HepG2 (cell line): ENCODE data around the gene BSG. TPM values are rescaled to one million over a fixed set of nuclear protein-coding genes. Genes with fewer than 3 reads are reported as not detected.

ENCODE experiments used
- CHD2 ChIP-seq: IDR thresholded peaks from 2 replicates; pipeline ENCODE4 v1.6.1; 2011; ENCODE audit warnings: low read depth, low read length, improper control_type of control experiment
- ELF1 ChIP-seq: sonication (generic); formaldehyde crosslinking; IDR thresholded peaks from 2 replicates; pipeline ENCODE4 v1.4.0; 2020; ENCODE audit warnings: missing genetic modification reagents
- HHEX ChIP-seq: IDR thresholded peaks from 2 replicates; pipeline ENCODE4 v1.6.1; 2016; ENCODE audit warnings: control low read depth
- HOXD1 ChIP-seq: sonication (generic); formaldehyde crosslinking; IDR thresholded peaks from 2 replicates; pipeline ENCODE4 v1.5.0; 2020; ENCODE audit warnings: missing genetic modification reagents
- KLF6 ChIP-seq: IDR thresholded peaks from 2 replicates; pipeline ENCODE4 v1.8.0; 2016; ENCODE audit warnings: missing biosample characterization, missing genetic modification reagents
- NPAS2 ChIP-seq: sonication (generic); formaldehyde crosslinking; IDR thresholded peaks from 2 replicates; pipeline ENCODE4 v1.8.0; 2022; ENCODE audit warnings: mild to moderate bottlenecking, missing genetic modification reagents, borderline replicate concordance
- NR1H2 ChIP-seq: sonication (generic); formaldehyde crosslinking; IDR thresholded peaks from 2 replicates; pipeline ENCODE4 v1.8.1; 2022; ENCODE audit warnings: low read depth, missing genetic modification reagents, borderline replicate concordance
- PLRG1 ChIP-seq: fragments of 450-650 bp; conservative IDR thresholded peaks from 2 replicates; pipeline ENCODE4 v1.6.1; 2016
- RORA ChIP-seq: sonication (generic); formaldehyde crosslinking; IDR thresholded peaks from 2 replicates; pipeline ENCODE4 v1.5.0; 2020; ENCODE audit warnings: mild to moderate bottlenecking, missing genetic modification reagents, moderate library complexity
- SYNCRIP ChIP-seq: fragments of 200-400 bp; formaldehyde crosslinking; IDR thresholded peaks from 2 replicates; pipeline ENCODE4 v1.6.1; 2018; ENCODE audit warnings: mild to moderate bottlenecking, low read depth, low read length; ENCODE audit not compliant: insufficient read depth
- TSC22D2 ChIP-seq: sonication (generic); formaldehyde crosslinking; IDR thresholded peaks from 2 replicates; pipeline ENCODE4 v1.5.1; 2020; ENCODE audit warnings: missing genetic modification reagents, mild to moderate bottlenecking, borderline replicate concordance
- XRCC5 ChIP-seq: fragments of 200-400 bp; formaldehyde crosslinking; optimal IDR thresholded peaks from 2 replicates; pipeline ENCODE3; 2017; ENCODE audit warnings: mild to moderate bottlenecking, low read length
- ZBTB20 ChIP-seq: sonication (generic); formaldehyde crosslinking; IDR thresholded peaks from 2 replicates; pipeline ENCODE4 v1.8.1; 2023; ENCODE audit warnings: missing genetic modification reagents, low read depth, mild to moderate bottlenecking, borderline replicate concordance
- ZFYVE20 ChIP-seq: sonication (generic); formaldehyde crosslinking; IDR thresholded peaks from 2 replicates; pipeline ENCODE4 v1.8.0; 2023; ENCODE audit warnings: low read depth, mild to moderate bottlenecking, moderate library complexity, missing genetic modification reagents, borderline replicate concordance
- ZNF652 ChIP-seq: IDR thresholded peaks from 2 replicates; pipeline ENCODE4 v1.6.1; 2016; ENCODE audit warnings: low read depth, borderline replicate concordance
- polyA plus RNA-seq, 8 experiments: library from polyadenylated mRNA; depleted of rRNA in 3 of 8; stranded (reverse) in 7 of 8; unstranded in 1 of 8; fragments of >200 nt; fragmentation: Illumina TruSeq in 4 of 8; extraction: Trizol in 4 of 8; gene quantifications; 2 replicates each; pipeline versions ENCODE4 v1.2.1 to v1.2.3, GENCODE V29; 2011 to 2016; ENCODE audit warnings: low read depth in 4 of 8, missing spikeins in 1 of 8, mixed read lengths in 1 of 8; ENCODE audit not compliant: insufficient read depth in 1 of 8
- total RNA-seq, 5 experiments: library from RNA; depleted of rRNA; stranded (reverse); fragments of >200 nt; fragmentation: Illumina TruSeq; extraction: Trizol; gene quantifications; 2 replicates each; pipeline ENCODE4 v1.2.3, GENCODE V29; 2016; ENCODE audit warnings: low read depth in 1 of 5
- TF ChIP-seq, protein P1 (sequence below), 2 experiments: sonication (generic) in 1 of 2; formaldehyde crosslinking in 1 of 2; IDR thresholded peaks; 2 replicates each; pipeline versions ENCODE4 v1.4.0 to v1.6.1; 2016 to 2020; ENCODE audit warnings: borderline replicate concordance in 1 of 2, low read depth in 1 of 2, mild to moderate bottlenecking in 1 of 2, missing genetic modification reagents in 1 of 2
- TF ChIP-seq, protein P2 (sequence below): sonication (generic); formaldehyde crosslinking; IDR thresholded peaks from 2 replicates; pipeline ENCODE4 v1.8.0; 2022; ENCODE audit warnings: mild to moderate bottlenecking, missing genetic modification reagents, moderate library complexity
- TF ChIP-seq, protein P3 (sequence below): sonication (generic); formaldehyde crosslinking; IDR thresholded peaks from 2 replicates; pipeline ENCODE4 v1.4.0; 2020; ENCODE audit warnings: mild to moderate bottlenecking, missing genetic modification reagents
- TF ChIP-seq, protein P4 (sequence below): sonication (generic); formaldehyde crosslinking; IDR thresholded peaks from 2 replicates; pipeline ENCODE4 v1.9.0; 2022; ENCODE audit warnings: missing genetic modification reagents, mild to moderate bottlenecking, borderline replicate concordance

The BSG gene
- total and polyA plus RNA-seq, 2 of the 13 experiments (the other 11 are each of a cell fraction or from before 2014, with no cell fraction given), result 309 to 754 TPM

DNA sequence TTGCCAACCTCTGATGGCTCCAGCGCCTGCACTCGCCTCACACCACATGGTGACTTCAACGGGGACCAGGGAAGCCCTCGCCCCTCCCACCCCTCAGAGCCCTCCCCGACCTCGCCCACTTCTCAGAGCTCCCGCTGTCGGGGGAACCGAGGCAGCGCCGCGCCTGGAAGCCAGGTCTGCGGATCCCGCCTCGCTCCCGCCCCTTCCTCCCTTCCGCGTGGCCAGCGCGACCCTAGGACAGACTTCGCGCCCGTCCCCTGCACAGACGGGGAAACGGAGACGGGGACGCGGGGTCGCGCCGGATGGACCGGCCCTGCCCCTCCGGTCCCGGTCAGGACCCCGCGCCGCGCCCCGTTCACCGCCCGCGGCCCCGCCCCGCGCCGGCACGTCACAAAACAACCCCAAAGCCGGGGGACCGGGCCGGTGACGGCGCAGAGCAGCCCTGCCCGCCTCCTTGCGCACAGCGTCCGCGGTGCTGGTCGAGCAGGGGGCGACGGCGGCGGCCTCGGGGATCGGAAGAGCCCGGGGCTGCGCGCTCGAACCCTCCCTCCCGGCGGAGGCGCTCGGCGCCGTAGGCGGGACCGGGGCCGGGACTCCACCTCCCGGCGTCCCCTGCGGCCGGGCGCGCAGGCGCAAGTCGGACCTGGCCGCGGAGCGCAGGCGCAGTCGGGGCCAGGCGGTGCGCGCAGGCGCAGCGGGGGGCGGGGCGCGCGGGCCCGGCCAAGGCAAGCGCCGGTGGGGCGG is 41.2 kb upstream of the BSG start (continued):
- TF ChIP-seq NPAS2, result no peak
- TF ChIP-seq, protein P1, sequence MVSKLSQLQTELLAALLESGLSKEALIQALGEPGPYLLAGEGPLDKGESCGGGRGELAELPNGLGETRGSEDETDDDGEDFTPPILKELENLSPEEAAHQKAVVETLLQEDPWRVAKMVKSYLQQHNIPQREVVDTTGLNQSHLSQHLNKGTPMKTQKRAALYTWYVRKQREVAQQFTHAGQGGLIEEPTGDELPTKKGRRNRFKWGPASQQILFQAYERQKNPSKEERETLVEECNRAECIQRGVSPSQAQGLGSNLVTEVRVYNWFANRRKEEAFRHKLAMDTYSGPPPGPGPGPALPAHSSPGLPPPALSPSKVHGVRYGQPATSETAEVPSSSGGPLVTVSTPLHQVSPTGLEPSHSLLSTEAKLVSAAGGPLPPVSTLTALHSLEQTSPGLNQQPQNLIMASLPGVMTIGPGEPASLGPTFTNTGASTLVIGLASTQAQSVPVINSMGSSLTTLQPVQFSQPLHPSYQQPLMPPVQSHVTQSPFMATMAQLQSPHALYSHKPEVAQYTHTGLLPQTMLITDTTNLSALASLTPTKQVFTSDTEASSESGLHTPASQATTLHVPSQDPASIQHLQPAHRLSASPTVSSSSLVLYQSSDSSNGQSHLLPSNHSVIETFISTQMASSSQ (IDR thresholded peaks at IDR 0.05; ENCODE audit: low read depth), result no peak
- TF ChIP-seq, protein P1 (CRISPR knock-in tag; IDR thresholded peaks at IDR 0.05; ENCODE audit: borderline replicate concordance), result peak; percentile 15; the same call in 1 of the 2 replicates
- TF ChIP-seq, protein P2, sequence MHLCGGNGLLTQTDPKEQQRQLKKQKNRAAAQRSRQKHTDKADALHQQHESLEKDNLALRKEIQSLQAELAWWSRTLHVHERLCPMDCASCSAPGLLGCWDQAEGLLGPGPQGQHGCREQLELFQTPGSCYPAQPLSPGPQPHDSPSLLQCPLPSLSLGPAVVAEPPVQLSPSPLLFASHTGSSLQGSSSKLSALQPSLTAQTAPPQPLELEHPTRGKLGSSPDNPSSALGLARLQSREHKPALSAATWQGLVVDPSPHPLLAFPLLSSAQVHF (CRISPR knock-in tag), result no peak
- TF ChIP-seq TSC22D2, result no peak
- TF ChIP-seq SYNCRIP, result no peak
- peak; percentile 47 for TF ChIP-seq KLF6 (CRISPR knock-in tag)
- TF ChIP-seq ZNF652, result no peak
- TF ChIP-seq NR1H2, result 0 out of 2 replicates have a peak, but pooled peaks have one; percentile 41
- TF ChIP-seq CHD2, result no peak
- TF ChIP-seq, protein P3, sequence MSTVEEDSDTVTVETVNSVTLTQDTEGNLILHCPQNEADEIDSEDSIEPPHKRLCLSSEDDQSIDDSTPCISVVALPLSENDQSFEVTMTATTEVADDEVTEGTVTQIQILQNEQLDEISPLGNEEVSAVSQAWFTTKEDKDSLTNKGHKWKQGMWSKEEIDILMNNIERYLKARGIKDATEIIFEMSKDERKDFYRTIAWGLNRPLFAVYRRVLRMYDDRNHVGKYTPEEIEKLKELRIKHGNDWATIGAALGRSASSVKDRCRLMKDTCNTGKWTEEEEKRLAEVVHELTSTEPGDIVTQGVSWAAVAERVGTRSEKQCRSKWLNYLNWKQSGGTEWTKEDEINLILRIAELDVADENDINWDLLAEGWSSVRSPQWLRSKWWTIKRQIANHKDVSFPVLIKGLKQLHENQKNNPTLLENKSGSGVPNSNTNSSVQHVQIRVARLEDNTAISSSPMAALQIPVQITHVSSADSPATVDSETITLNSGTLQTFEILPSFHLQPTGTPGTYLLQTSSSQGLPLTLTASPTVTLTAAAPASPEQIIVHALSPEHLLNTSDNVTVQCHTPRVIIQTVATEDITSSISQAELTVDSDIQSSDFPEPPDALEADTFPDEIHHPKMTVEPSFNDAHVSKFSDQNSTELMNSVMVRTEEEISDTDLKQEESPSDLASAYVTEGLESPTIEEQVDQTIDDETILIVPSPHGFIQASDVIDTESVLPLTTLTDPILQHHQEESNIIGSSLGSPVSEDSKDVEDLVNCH (CRISPR knock-in tag), result no peak
- no peak for TF ChIP-seq ZFYVE20
- no peak for TF ChIP-seq PLRG1
- TF ChIP-seq, protein P4, sequence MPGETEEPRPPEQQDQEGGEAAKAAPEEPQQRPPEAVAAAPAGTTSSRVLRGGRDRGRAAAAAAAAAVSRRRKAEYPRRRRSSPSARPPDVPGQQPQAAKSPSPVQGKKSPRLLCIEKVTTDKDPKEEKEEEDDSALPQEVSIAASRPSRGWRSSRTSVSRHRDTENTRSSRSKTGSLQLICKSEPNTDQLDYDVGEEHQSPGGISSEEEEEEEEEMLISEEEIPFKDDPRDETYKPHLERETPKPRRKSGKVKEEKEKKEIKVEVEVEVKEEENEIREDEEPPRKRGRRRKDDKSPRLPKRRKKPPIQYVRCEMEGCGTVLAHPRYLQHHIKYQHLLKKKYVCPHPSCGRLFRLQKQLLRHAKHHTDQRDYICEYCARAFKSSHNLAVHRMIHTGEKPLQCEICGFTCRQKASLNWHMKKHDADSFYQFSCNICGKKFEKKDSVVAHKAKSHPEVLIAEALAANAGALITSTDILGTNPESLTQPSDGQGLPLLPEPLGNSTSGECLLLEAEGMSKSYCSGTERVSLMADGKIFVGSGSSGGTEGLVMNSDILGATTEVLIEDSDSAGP (CRISPR knock-in tag), result 0 out of 2 replicates have a peak, but pooled peaks have one; percentile 59
- no peak for TF ChIP-seq HHEX (CRISPR knock-in tag)
- no peak for TF ChIP-seq HOXD1 (CRISPR knock-in tag)
- TF ChIP-seq ZBTB20 (CRISPR knock-in tag), result no peak
- TF ChIP-seq ELF1, result peak; percentile 37; the same call in 1 of the 2 replicates
- TF ChIP-seq XRCC5, result peak; percentile 63
- no peak for TF ChIP-seq RORA (CRISPR knock-in tag)
